Measurements from ENCODE around the gene RBM20. TPM values are rescaled to one million over a fixed set of nuclear protein-coding genes. Genes with fewer than 3 reads are reported as not detected.

Gene RBM20
- total and polyA plus RNA-seq, 7 experiments from 2014 or later, result 0.16 to 1.7 (median 0.37) TPM; not detected in 1

- H3K27ac ChIP-seq (ENCODE audit: low read depth, low read length), result no peak overlapping the region
- no peak overlapping the region for H3K4me3 Mint-ChIP-seq
- no peaks in the 10 kb centered on the region for H3K36me3 ChIP-seq (ENCODE audit: control insufficient read depth in 2 of 3, insufficient read depth in 3 of 3, low read length in 3 of 3)
- no peaks in the 10 kb centered on the region for H3K36me3 Mint-ChIP-seq
- no peaks in the 10 kb centered on the region for H3K9me3 ChIP-seq (ENCODE audit: control insufficient read depth in 2 of 3, low read length in 3 of 3)
- H3K27me3 ChIP-seq (ENCODE audit: control insufficient read depth in 2 of 2, insufficient read depth in 2 of 2, low read length in 2 of 2), result no peaks in the 10 kb centered on the region
- ChIA-PET CTCF (no interaction called here), POLR2A (no interaction called here)
- DNase-seq (no peak), ATAC-seq (no peak)
- intact Hi-C loops (cut with micrococcal nuclease), result no loop called here
- no peak overlapping the region for H3K4me3 ChIP-seq (ENCODE audit: low read length)
- peaks cover 0 to 74% (median 0%) of the 10 kb centered on the region in 5 donors for H3K27me3 Mint-ChIP-seq
- no peak overlapping the region for H3K27ac Mint-ChIP-seq
- H3K4me1 ChIP-seq (ENCODE audit: control insufficient read depth in 2 of 2, insufficient read depth in 2 of 2, low read length in 2 of 2), result peaks cover 0 to 3% of the 10 kb centered on the region in 2 donors
- peaks cover 0 to 12% (median 4%) of the 10 kb centered on the region in 7 donors for H3K4me1 Mint-ChIP-seq
- H3K9me3 Mint-ChIP-seq, result no peaks in the 10 kb centered on the region
Measured at GRCh38 chr10:110668443-110668842, 24.3 kb downstream of the RBM20 start.

- Mint-ChIP-seq H3K4me3 (no peak overlapping the region), H3K9me3 (no peaks in the 10 kb centered on the region), H3K27ac (no peak overlapping the region), H3K36me3 (no peaks in the 10 kb centered on the region), H3K27me3 (peaks cover 0 to 80% (median 0%) of the 10 kb centered on the region in 5 donors), H3K4me1 (peaks cover 0 to 12% (median 4%) of the 10 kb centered on the region in 7 donors)
- H3K36me3 ChIP-seq (ENCODE audit: control insufficient read depth in 2 of 3, insufficient read depth in 3 of 3, low read length in 3 of 3), result no peaks in the 10 kb centered on the region
- CTCF ChIA-PET, result no interaction called here
- intact Hi-C loops (cut with micrococcal nuclease), result loop anchor here in 1 of 2 donors (5.0 kb wide), 2 partner anchors 103 to 927 kb away; partner anchors contain the start of gene SMC3
- DNase-seq (no peak), ATAC-seq (no peak)
- H3K27me3 ChIP-seq (ENCODE audit: control insufficient read depth in 2 of 2, insufficient read depth in 2 of 2, low read length in 2 of 2), result no peaks in the 10 kb centered on the region
- no peaks in the 10 kb centered on the region for H3K9me3 ChIP-seq (ENCODE audit: control insufficient read depth in 2 of 3, low read length in 3 of 3)
- H3K27ac ChIP-seq (ENCODE audit: low read depth, low read length), result no peak overlapping the region
- POLR2A ChIA-PET, result interaction anchor here (1.1 kb wide), 1 partner anchor 62 kb away, joined by 3 read pairs; no protein-coding TSS in a partner anchor
- H3K4me1 ChIP-seq (ENCODE audit: control insufficient read depth in 2 of 2, insufficient read depth in 2 of 2, low read length in 2 of 2), result peaks cover 0 to 3% of the 10 kb centered on the region in 2 donors
- H3K4me3 ChIP-seq (ENCODE audit: low read length), result no peak overlapping the region
Measured at GRCh38 chr10:110670335-110670734, 26.2 kb downstream of the RBM20 start.

GRCh38 chr10:110671788-110672579, 27.8 kb downstream of the RBM20 start:
- H3K27me3 Mint-ChIP-seq, result peaks cover 0 to 77% (median 0%) of the 10 kb centered on the region in 5 donors
- CTCF ChIA-PET, result interaction anchor here (0.6 to 2.9 kb wide), 8 partner anchors 10 to 481 kb away, joined by 3 to 7 read pairs (median 3); no protein-coding TSS in a partner anchor
- H3K4me1 Mint-ChIP-seq, result peaks cover 0 to 12% (median 4%) of the 10 kb centered on the region in 7 donors
- H3K9me3 Mint-ChIP-seq, result no peaks in the 10 kb centered on the region
- intact Hi-C loops (cut with micrococcal nuclease), result loop anchor here (1.0 to 5.0 kb wide), 8 partner anchors 27 to 925 kb away; partner anchors contain the start of genes DUSP5 (in 1 of the 2), RBM20 (in 1 of the 2) and SMC3 (in 1 of the 2)
- no peaks in the 10 kb centered on the region for H3K9me3 ChIP-seq (ENCODE audit: control insufficient read depth in 2 of 3, low read length in 3 of 3)
- no peaks in the 10 kb centered on the region for H3K36me3 ChIP-seq (ENCODE audit: control insufficient read depth in 2 of 3, insufficient read depth in 3 of 3, low read length in 3 of 3)
- ATAC-seq (peak; percentile 97), DNase-seq (peak; percentile 31 to 66 (median 59))
- H3K27ac ChIP-seq (ENCODE audit: low read depth, low read length), result peak overlapping the region; percentile 70
- H3K4me1 ChIP-seq (ENCODE audit: control insufficient read depth in 2 of 2, insufficient read depth in 2 of 2, low read length in 2 of 2), result peaks cover 0 to 3% of the 10 kb centered on the region in 2 donors
- H3K27me3 ChIP-seq (ENCODE audit: control insufficient read depth in 2 of 2, insufficient read depth in 2 of 2, low read length in 2 of 2), result no peaks in the 10 kb centered on the region
- no peaks in the 10 kb centered on the region for H3K36me3 Mint-ChIP-seq
- POLR2A ChIA-PET, result interaction anchor here (0.9 to 2.1 kb wide), 3 partner anchors 9 to 201 kb away, joined by 4 to 5 read pairs (median 5); no protein-coding TSS in a partner anchor
- H3K4me3 ChIP-seq (ENCODE audit: low read length), result peak overlapping the region; percentile 88
- H3K4me3 Mint-ChIP-seq, result peak overlapping the region; percentile 80 to 94 (median 91)
- peak overlapping the region in 8 of 9 donors; percentile 34 to 90 (median 82) for H3K27ac Mint-ChIP-seq

- ChIA-PET CTCF (interaction anchor here (0.6 to 2.9 kb wide), 4 partner anchors 11 to 481 kb away, joined by 3 to 7 read pairs (median 3); no protein-coding TSS in a partner anchor), POLR2A (interaction anchor here (0.9 to 2.1 kb wide), 3 partner anchors 10 to 201 kb away, joined by 4 to 5 read pairs (median 5); no protein-coding TSS in a partner anchor)
- no peaks in the 10 kb centered on the region for H3K9me3 Mint-ChIP-seq
- no peak for DNase-seq
- Histone ChIP-seq H3K27ac (ENCODE audit: low read depth, low read length) (peak overlapping the region; percentile 70), H3K36me3 (ENCODE audit: control insufficient read depth in 2 of 3, insufficient read depth in 3 of 3, low read length in 3 of 3) (no peaks in the 10 kb centered on the region), H3K4me3 (ENCODE audit: low read length) (peak overlapping the region; percentile 88), H3K9me3 (ENCODE audit: control insufficient read depth in 2 of 3, low read length in 3 of 3) (no peaks in the 10 kb centered on the region), H3K4me1 (ENCODE audit: control insufficient read depth in 2 of 2, insufficient read depth in 2 of 2, low read length in 2 of 2) (peaks cover 0 to 3% of the 10 kb centered on the region in 2 donors), H3K27me3 (ENCODE audit: control insufficient read depth in 2 of 2, insufficient read depth in 2 of 2, low read length in 2 of 2) (no peaks in the 10 kb centered on the region)
- peaks cover 0 to 12% (median 4%) of the 10 kb centered on the region in 7 donors for H3K4me1 Mint-ChIP-seq
- no peaks in the 10 kb centered on the region for H3K36me3 Mint-ChIP-seq
- H3K27me3 Mint-ChIP-seq, result peaks cover 0 to 74% (median 0%) of the 10 kb centered on the region in 5 donors
- H3K4me3 Mint-ChIP-seq, result peak overlapping the region; percentile 80 to 94 (median 91)
- peak overlapping the region in 8 of 9 donors; percentile 34 to 90 (median 82) for H3K27ac Mint-ChIP-seq
- intact Hi-C loops (cut with micrococcal nuclease), result loop anchor here (1.0 to 5.0 kb wide), 8 partner anchors 28 to 925 kb away; partner anchors contain the start of genes DUSP5 (in 1 of the 2), RBM20 (in 1 of the 2) and SMC3 (in 1 of the 2)
- ATAC-seq, result peak; percentile 48
Measured at GRCh38 chr10:110672580-110672919, 28.4 kb downstream of the RBM20 start.

- ChIA-PET POLR2A (no interaction called here), CTCF (interaction anchor here (0.6 kb wide), 1 partner anchor 423 kb away, joined by 3 read pairs; no protein-coding TSS in a partner anchor)
- peaks cover 3 to 12% (median 7%) of the 10 kb centered on the region in 7 donors for H3K4me1 Mint-ChIP-seq
- Histone ChIP-seq H3K4me3 (ENCODE audit: low read length) (no peak overlapping the region), H3K9me3 (ENCODE audit: control insufficient read depth in 2 of 3, low read length in 3 of 3) (no peaks in the 10 kb centered on the region), H3K27ac (ENCODE audit: low read depth, low read length) (no peak overlapping the region), H3K27me3 (ENCODE audit: control insufficient read depth in 2 of 2, insufficient read depth in 2 of 2, low read length in 2 of 2) (no peaks in the 10 kb centered on the region), H3K4me1 (ENCODE audit: control insufficient read depth in 2 of 2, insufficient read depth in 2 of 2, low read length in 2 of 2) (peaks cover 0 to 3% of the 10 kb centered on the region in 2 donors), H3K36me3 (ENCODE audit: control insufficient read depth in 2 of 3, insufficient read depth in 3 of 3, low read length in 3 of 3) (no peaks in the 10 kb centered on the region)
- no peak for ATAC-seq
- intact Hi-C loops (cut with micrococcal nuclease), result no loop called here
- no peaks in the 10 kb centered on the region for H3K36me3 Mint-ChIP-seq
- no peaks in the 10 kb centered on the region for H3K9me3 Mint-ChIP-seq
- no peak overlapping the region for H3K4me3 Mint-ChIP-seq
- peak overlapping the region in 1 of 9 donors; percentile 15 for H3K27ac Mint-ChIP-seq
- H3K27me3 Mint-ChIP-seq, result peaks cover 0 to 44% (median 0%) of the 10 kb centered on the region in 5 donors
- no peak for DNase-seq
Measured at GRCh38 chr10:110676016-110676415, 31.9 kb downstream of the RBM20 start.

- Histone ChIP-seq H3K9me3 (ENCODE audit: control insufficient read depth in 2 of 3, low read length in 3 of 3) (no peaks in the 10 kb centered on the region), H3K27ac (ENCODE audit: low read depth, low read length) (no peak overlapping the region), H3K4me3 (ENCODE audit: low read length) (no peak overlapping the region), H3K4me1 (ENCODE audit: control insufficient read depth in 2 of 2, insufficient read depth in 2 of 2, low read length in 2 of 2) (no peaks in the 10 kb centered on the region), H3K27me3 (ENCODE audit: control insufficient read depth in 2 of 2, insufficient read depth in 2 of 2, low read length in 2 of 2) (no peaks in the 10 kb centered on the region), H3K36me3 (ENCODE audit: control insufficient read depth in 2 of 3, insufficient read depth in 3 of 3, low read length in 3 of 3) (no peaks in the 10 kb centered on the region)
- ATAC-seq (no peak), DNase-seq (no peak)
- ChIA-PET CTCF (no interaction called here), POLR2A (interaction anchor here (0.5 kb wide), 1 partner anchor 115 kb away, joined by 3 read pairs; no protein-coding TSS in a partner anchor)
- Mint-ChIP-seq H3K27ac (no peak overlapping the region), H3K27me3 (peaks cover 0 to 32% (median 8%) of the 10 kb centered on the region in 5 donors), H3K4me1 (peaks cover 0 to 10% (median 3%) of the 10 kb centered on the region in 7 donors), H3K4me3 (no peak overlapping the region), H3K9me3 (no peaks in the 10 kb centered on the region), H3K36me3 (no peaks in the 10 kb centered on the region)
- intact Hi-C loops (cut with micrococcal nuclease), result loop anchor here in 1 of 2 donors (2.0 kb wide), 1 partner anchor 373 kb away; no protein-coding TSS in a partner anchor
Measured at GRCh38 chr10:110679486-110680272, 35.5 kb downstream of the RBM20 start.
